ENCODE measurements around the gene ELAC1.

ELAC1 gene

GRCh38 chr18:51013259-51013658 is 45.4 kb downstream of the ELAC1 start:
- no peak for DNase-seq
- intact Hi-C loops (cut with DNase I), result no loop called here

- intact Hi-C loops (cut with DNase I), result no loop called here
- DNase-seq, result peak in 2 of 10 donors; percentile 10 to 71
Observed at GRCh38 chr18:51017140-51017879, 49.5 kb downstream of the ELAC1 start.

GRCh38 chr18:51020536-51020935 is 52.7 kb downstream of the ELAC1 start:
- no peak for DNase-seq
- intact Hi-C loops (cut with DNase I), result loop anchor here (10.0 kb wide), 1 partner anchor 736 kb away; the partner anchor contains the start of genes CXXC1 and MBD1

GRCh38 chr18:51021226-51021965 is 53.6 kb downstream of the ELAC1 start:
- peak in 1 of 10 donors; percentile 50 for DNase-seq
- intact Hi-C loops (cut with DNase I), result loop anchor here (10.0 kb wide), 1 partner anchor 737 kb away; the partner anchor contains the start of genes CXXC1 and MBD1

- intact Hi-C loops (cut with DNase I), result loop anchor here (5.0 to 10.0 kb wide), 2 partner anchors 172 to 741 kb away; partner anchors contain the start of genes CXXC1, MBD1 and MEX3C
- DNase-seq, result no peak
Observed at GRCh38 chr18:51025512-51025911, 57.7 kb downstream of the ELAC1 start.

GRCh38 chr18:51028201-51028805 is 60.5 kb downstream of the ELAC1 start:
- DNase-seq, result no peak
- intact Hi-C loops (cut with DNase I), result loop anchor here (5.0 to 10.0 kb wide), 2 partner anchors 169 to 744 kb away; partner anchors contain the start of genes CXXC1, MBD1 and MEX3C

- intact Hi-C loops (cut with DNase I), result loop anchor here (5.0 to 10.0 kb wide), 2 partner anchors 168 to 745 kb away; partner anchors contain the start of genes CXXC1, MBD1 and MEX3C
- DNase-seq, result no peak
Observed at GRCh38 chr18:51029378-51029693, 61.5 kb downstream of the ELAC1 start.

- intact Hi-C loops (cut with DNase I), result loop anchor here (1.0 to 10.0 kb wide), 4 partner anchors 62 to 745 kb away; partner anchors contain the start of genes CXXC1, ELAC1, MBD1 and ME2
Observed at GRCh38 chr18:51029694-51030536, 62.1 kb downstream of the ELAC1 start, which contains the start of gene SMAD4. TSS of gene SMAD4 (plus strand) at chr18:51030213. CDS start at chr18:51047047, 16,834 bp downstream.

GRCh38 chr18:51030537-51031258 is 62.9 kb downstream of the ELAC1 start:
- intact Hi-C loops (cut with DNase I), result loop anchor here (1.0 to 5.0 kb wide), 2 partner anchors 62 to 153 kb away; partner anchors contain the start of genes ELAC1 and ME2
- peak; percentile 48 to 95 (median 67) for DNase-seq

More at GRCh38 chr18:51029694-51030536, 62.1 kb downstream of the ELAC1 start, which contains the start of gene SMAD4:
- peak; percentile 90 to 99 (median 96) for DNase-seq

- intact Hi-C loops (cut with DNase I), result loop anchor here (5.0 kb wide), 1 partner anchor 155 kb away; the partner anchor contains the start of gene ME2
- DNase-seq, result no peak
Observed at GRCh38 chr18:51032193-51032592, 64.4 kb downstream of the ELAC1 start.

- intact Hi-C loops (cut with DNase I), result no loop called here
- DNase-seq, result no peak
Observed at GRCh38 chr18:51037230-51037629, 69.4 kb downstream of the ELAC1 start.

All from posterior cingulate gyrus (tissue), 11 donors.